Neural cell (in vitro differentiated cells): ENCODE results near the gene CBLB. TPM values are rescaled to one million over a fixed set of nuclear protein-coding genes. Genes with fewer than 3 reads are reported as not detected.

ENCODE experiments used
- H2AFZ ChIP-seq: fragments of 200-600, 300-800 bp; sonication (generic), shearing (Covaris generic); 2 replicates; pipeline ENCODE4 v1.6.0; 2014; ENCODE audit warnings: low read depth, mild to moderate bottlenecking, antibody characterized with exemption, low read length, moderate library complexity
- H3F3A ChIP-seq: fragments of 200-600 bp; shearing (Covaris generic); 2 replicates; pipeline ENCODE4 v1.6.1; 2016; ENCODE audit warnings: mild to moderate bottlenecking, moderate library complexity, mixed read lengths, antibody characterized with exemption, low read length; ENCODE audit not compliant: insufficient read depth, poor library complexity, severe bottlenecking
- H3K27ac ChIP-seq: fragments of 200-600, 300-800 bp; sonication (generic), shearing (Covaris generic); 2 replicates; pipeline ENCODE4 v1.5.1; 2014; ENCODE audit warnings: mild to moderate bottlenecking, low read length, moderate library complexity
- H3K27me3 ChIP-seq: fragments of 300-800, 200-600 bp; sonication (generic), shearing (Covaris generic); 2 replicates; pipeline ENCODE4 v1.6.0; 2014; ENCODE audit warnings: mild to moderate bottlenecking, low read depth, low read length, moderate library complexity; ENCODE audit not compliant: insufficient read depth
- H3K36me3 ChIP-seq: fragments of 300-800, 200-600 bp; sonication (generic), shearing (Covaris generic); 2 replicates; pipeline ENCODE4 v1.5.1; 2014; ENCODE audit warnings: mild to moderate bottlenecking, antibody characterized with exemption, low read length, moderate library complexity; ENCODE audit not compliant: insufficient read depth
- H3K4me2 ChIP-seq: fragments of 300-800, 200-600 bp; sonication (generic), shearing (Covaris generic); 2 replicates; pipeline ENCODE4 v1.6.0; 2014; ENCODE audit warnings: mild to moderate bottlenecking, low read length
- H3K4me3 ChIP-seq: fragments of 300-800, 200-600 bp; sonication (generic), shearing (Covaris generic); 2 replicates; pipeline ENCODE4 v1.5.1; 2014; ENCODE audit warnings: mild to moderate bottlenecking, low read length, moderate library complexity
- H3K79me2 ChIP-seq: fragments of 200-600 bp; shearing (Covaris generic); replicated peaks from 2 replicates; pipeline ENCODE4 v1.6.0; 2014; ENCODE audit warnings: mild to moderate bottlenecking, low read length, moderate library complexity; ENCODE audit not compliant: insufficient read depth
- H3K9ac ChIP-seq: fragments of 300-800, 200-600 bp; sonication (generic), shearing (Covaris generic); 2 replicates; pipeline ENCODE4 v1.6.1; 2016; ENCODE audit warnings: mild to moderate bottlenecking, low read length, mixed read lengths
- H3K9me2 ChIP-seq: fragments of 200-600 bp; shearing (Covaris generic); 2 replicates; pipeline ENCODE4 v1.6.1; 2016; ENCODE audit warnings: mild to moderate bottlenecking, low read length, mixed read lengths; ENCODE audit not compliant: insufficient read depth
- H3K9me3 ChIP-seq: fragments of 200-600, 300-800 bp; sonication (generic), shearing (Covaris generic); 2 replicates; pipeline ENCODE4 v1.6.1; 2016; ENCODE audit warnings: mild to moderate bottlenecking, mixed run types, low read length, moderate library complexity, mixed read lengths
- H4K20me1 ChIP-seq: fragments of 200-600 bp; shearing (Covaris generic); 2 replicates; pipeline ENCODE4 v1.6.1; 2016; ENCODE audit warnings: mild to moderate bottlenecking, mixed run types; ENCODE audit not compliant: insufficient read depth
- EP300 ChIP-seq: fragments of 450-650 bp; conservative IDR thresholded peaks from 2 replicates; pipeline ENCODE4 v1.6.1; 2014; ENCODE audit warnings: antibody characterized with exemption, mild to moderate bottlenecking, moderate library complexity; ENCODE audit not compliant: poor library complexity, severe bottlenecking
- EZH2 ChIP-seq: fragments of 200-600, 300-800 bp; shearing (Covaris generic), sonication (generic); IDR thresholded peaks from 2 replicates; pipeline ENCODE4 v1.6.1; 2014; ENCODE audit warnings: antibody characterized with exemption, low read length, borderline replicate concordance, mild to moderate bottlenecking; ENCODE audit not compliant: insufficient read depth, poor library complexity, severe bottlenecking
- MXI1 ChIP-seq: fragments of 450-650 bp; conservative IDR thresholded peaks from 2 replicates; pipeline ENCODE4 v1.6.1; 2014; ENCODE audit warnings: antibody characterized with exemption, mild to moderate bottlenecking; ENCODE audit not compliant: poor library complexity, severe bottlenecking
- POLR2AphosphoS5 ChIP-seq: IDR thresholded peaks from 2 replicates; pipeline ENCODE4 v1.6.1; 2012
- RAD21 ChIP-seq: fragments of 450-650 bp; conservative IDR thresholded peaks from 2 replicates; pipeline ENCODE4 v1.6.1; 2014; ENCODE audit warnings: antibody characterized with exemption, mild to moderate bottlenecking, moderate library complexity
- REST ChIP-seq: IDR thresholded peaks from 2 replicates; pipeline ENCODE4 v1.6.1; 2012; ENCODE audit warnings: borderline replicate concordance
- SMC3 ChIP-seq: fragments of 450-650 bp; conservative IDR thresholded peaks from 2 replicates; pipeline ENCODE4 v1.6.1; 2014; ENCODE audit warnings: antibody characterized with exemption, mild to moderate bottlenecking, moderate library complexity; ENCODE audit not compliant: poor library complexity
- TAF1 ChIP-seq: IDR thresholded peaks from 2 replicates; pipeline ENCODE4 v1.6.1; 2012; ENCODE audit warnings: low read depth
- polyA plus RNA-seq: library from polyadenylated mRNA; depleted of rRNA; stranded (reverse); fragments of >200 nt; gene quantifications from 2 replicates; pipeline ENCODE4 v1.2.3, GENCODE V29; 2014
- TF ChIP-seq, protein P1 (sequence below): fragments of 450-650 bp; IDR thresholded peaks from 2 replicates; pipeline ENCODE4 v1.5.1; 2014; ENCODE audit warnings: antibody characterized with exemption, mild to moderate bottlenecking, moderate library complexity; ENCODE audit not compliant: poor library complexity, severe bottlenecking

Gene CBLB
- polyA plus RNA-seq, 1 donor from 2014 or later: 36.4 TPM

DNA sequence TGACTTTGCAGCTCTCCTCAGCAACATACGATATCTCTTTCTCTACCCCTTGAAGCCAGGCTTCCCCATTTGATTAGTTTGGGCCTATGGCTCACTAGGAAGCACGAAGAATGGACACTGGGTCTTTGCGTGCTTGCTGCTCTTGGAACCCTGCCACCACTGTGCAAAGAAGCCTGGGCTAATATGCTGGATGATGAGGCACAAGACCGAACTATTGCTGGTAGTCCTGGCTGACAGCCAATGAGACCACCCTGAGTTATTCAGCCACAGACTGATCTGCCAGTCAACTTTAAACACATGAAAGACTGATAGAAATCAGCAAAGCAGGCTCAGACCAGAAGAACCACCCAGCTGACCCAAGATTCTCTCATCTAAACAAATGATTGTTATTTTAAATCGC, 250.3 kb downstream of the CBLB start:
- no peaks in the 10 kb centered on the region for H3K9me2 ChIP-seq
- H3K36me3 ChIP-seq: no peaks in the 10 kb centered on the region
- H3K9me3 ChIP-seq: no peaks in the 10 kb centered on the region
- no peak overlapping the region for H3K4me3 ChIP-seq
- no peaks in the 10 kb centered on the region for H3K27me3 ChIP-seq
- H4K20me1 ChIP-seq: no peaks in the 10 kb centered on the region
- H3K27ac ChIP-seq: no peak overlapping the region
- no peaks in the 10 kb centered on the region for H3K79me2 ChIP-seq
- TF ChIP-seq POLR2AphosphoS5: no peak
- H3K9ac ChIP-seq: no peak overlapping the region
- H2AFZ ChIP-seq: no peak overlapping the region
- H3K4me2 ChIP-seq: no peak overlapping the region
- no peaks in the 10 kb centered on the region for H3F3A ChIP-seq

DNA sequence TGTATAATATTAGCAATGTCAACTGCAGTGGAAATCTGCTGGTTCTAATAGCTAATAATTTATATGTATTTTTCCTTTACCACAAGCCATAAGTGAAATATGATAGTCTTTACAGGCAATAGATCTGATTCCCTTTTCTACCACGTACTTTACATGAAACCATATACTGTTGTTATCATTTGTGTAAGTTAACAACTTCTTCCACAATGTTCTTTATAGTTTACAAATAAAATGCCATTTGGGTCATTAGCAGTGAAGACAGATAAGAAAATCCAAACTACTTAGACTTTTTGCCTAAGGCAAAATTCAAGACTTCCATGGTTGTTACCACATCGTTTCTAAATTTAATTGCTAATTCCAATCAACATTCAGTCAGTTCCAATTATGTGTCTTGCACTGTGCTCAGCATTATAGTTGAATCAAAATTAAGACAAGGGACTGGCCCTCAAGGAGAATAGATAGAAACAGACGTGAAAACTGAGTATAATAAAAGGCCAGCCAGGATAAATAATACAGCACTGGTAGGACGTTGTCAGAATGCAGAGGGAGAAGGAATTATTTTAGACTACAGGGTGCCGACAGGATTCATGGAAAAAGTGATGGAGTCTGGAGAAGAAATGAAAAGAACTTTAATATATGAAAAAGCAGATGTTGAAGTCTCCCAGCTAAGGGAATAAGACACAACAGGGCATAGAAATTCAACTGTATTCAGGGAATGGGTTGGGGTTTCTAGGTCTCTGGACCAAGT, 252.3 kb downstream of the CBLB start:
- Histone ChIP-seq H3K79me2 (no peaks in the 10 kb centered on the region), H3F3A (no peaks in the 10 kb centered on the region), H3K9ac (no peak overlapping the region), H3K9me3 (no peaks in the 10 kb centered on the region), H3K4me2 (no peak overlapping the region), H2AFZ (no peak overlapping the region), H3K4me3 (no peak overlapping the region), H3K27me3 (no peaks in the 10 kb centered on the region), H4K20me1 (no peaks in the 10 kb centered on the region), H3K9me2 (no peaks in the 10 kb centered on the region), H3K27ac (no peak overlapping the region), H3K36me3 (no peaks in the 10 kb centered on the region)
- TF ChIP-seq, protein P1, sequence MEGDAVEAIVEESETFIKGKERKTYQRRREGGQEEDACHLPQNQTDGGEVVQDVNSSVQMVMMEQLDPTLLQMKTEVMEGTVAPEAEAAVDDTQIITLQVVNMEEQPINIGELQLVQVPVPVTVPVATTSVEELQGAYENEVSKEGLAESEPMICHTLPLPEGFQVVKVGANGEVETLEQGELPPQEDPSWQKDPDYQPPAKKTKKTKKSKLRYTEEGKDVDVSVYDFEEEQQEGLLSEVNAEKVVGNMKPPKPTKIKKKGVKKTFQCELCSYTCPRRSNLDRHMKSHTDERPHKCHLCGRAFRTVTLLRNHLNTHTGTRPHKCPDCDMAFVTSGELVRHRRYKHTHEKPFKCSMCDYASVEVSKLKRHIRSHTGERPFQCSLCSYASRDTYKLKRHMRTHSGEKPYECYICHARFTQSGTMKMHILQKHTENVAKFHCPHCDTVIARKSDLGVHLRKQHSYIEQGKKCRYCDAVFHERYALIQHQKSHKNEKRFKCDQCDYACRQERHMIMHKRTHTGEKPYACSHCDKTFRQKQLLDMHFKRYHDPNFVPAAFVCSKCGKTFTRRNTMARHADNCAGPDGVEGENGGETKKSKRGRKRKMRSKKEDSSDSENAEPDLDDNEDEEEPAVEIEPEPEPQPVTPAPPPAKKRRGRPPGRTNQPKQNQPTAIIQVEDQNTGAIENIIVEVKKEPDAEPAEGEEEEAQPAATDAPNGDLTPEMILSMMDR: no peak
- TF ChIP-seq SMC3: no peak
- TF ChIP-seq MXI1: no peak
- no peak for TF ChIP-seq RAD21
- TF ChIP-seq POLR2AphosphoS5: no peak
- TF ChIP-seq EZH2: no peak
- no peak for TF ChIP-seq EP300
- no peak for TF ChIP-seq REST
- no peak for TF ChIP-seq TAF1
